Effector memory CD8-positive, alpha-beta T cell (primary cell): ENCODE data around the gene SLC9A3.
A peak's percentile ranks its signal among the peaks of the same experiment; 100 is the strongest.

Source experiments
- ATAC-seq: fragments of 150-1000 bp; cut with Tn5 transposase; replicated peaks from 2 replicates; pipeline ENCODE4 v1.10.0; 2021; ENCODE audit warnings: mild to moderate bottlenecking, moderate library complexity
- DNase-seq, 3 experiments: peaks; one replicate each; pipeline ENCODE4 v3.0.0; 2021
- H3K27ac Mint-ChIP-seq, 2 donors: one replicate each; pipeline ENCODE4 v1.8.0; 2022; ENCODE audit warnings: mild to moderate bottlenecking in 2 of 2, mixed read lengths in 2 of 2, moderate library complexity in 2 of 2
- H3K27me3 Mint-ChIP-seq, 2 donors: one replicate each; pipeline ENCODE4 v1.8.0; 2022; ENCODE audit warnings: mixed read lengths in 2 of 2
- H3K36me3 Mint-ChIP-seq: one replicate; pipeline ENCODE4 v1.8.0; 2022; ENCODE audit warnings: mild to moderate bottlenecking, moderate library complexity, mixed read lengths; ENCODE audit not compliant: insufficient read depth
- H3K4me1 Mint-ChIP-seq, 2 donors: one replicate each; pipeline ENCODE4 v1.8.0; 2022; ENCODE audit warnings: low read depth in 2 of 2, mixed read lengths in 2 of 2
- H3K4me3 Mint-ChIP-seq, 2 donors: one replicate each; pipeline ENCODE4 v1.8.0; 2022; ENCODE audit warnings: mild to moderate bottlenecking in 2 of 2, mixed read lengths in 2 of 2, moderate library complexity in 2 of 2
- H3K9me3 Mint-ChIP-seq, 2 donors: one replicate each; pipeline ENCODE4 v1.8.0; 2022; ENCODE audit warnings: mixed read lengths in 2 of 2

Gene SLC9A3

GRCh38 chr5:531101-531748 lies 7.0 kb upstream of the SLC9A3 start:
- no peak overlapping the region for H3K4me3 Mint-ChIP-seq
- ATAC-seq: no peak
- no peaks in the 10 kb centered on the region for H3K9me3 Mint-ChIP-seq
- peaks cover 15% of the 10 kb centered on the region in 2 donors for H3K4me1 Mint-ChIP-seq
- H3K36me3 Mint-ChIP-seq: peaks cover 2% of the 10 kb centered on the region
- H3K27ac Mint-ChIP-seq: no peak overlapping the region
- DNase-seq: no peak
- peaks cover 41 to 67% of the 10 kb centered on the region in 2 donors for H3K27me3 Mint-ChIP-seq

- no peaks in the 10 kb centered on the region for H3K9me3 Mint-ChIP-seq
- peaks cover 2% of the 10 kb centered on the region for H3K36me3 Mint-ChIP-seq
- ATAC-seq (peak; percentile 33), DNase-seq (no peak)
- no peak overlapping the region for H3K27ac Mint-ChIP-seq
- H3K27me3 Mint-ChIP-seq: peaks cover 48 to 71% of the 10 kb centered on the region in 2 donors
- H3K4me1 Mint-ChIP-seq: peaks cover 15 to 20% of the 10 kb centered on the region in 2 donors
- H3K4me3 Mint-ChIP-seq: no peak overlapping the region
Measured at GRCh38 chr5:530001-530955, 6.0 kb upstream of the SLC9A3 start.

GRCh38 chr5:528629-529511 lies 4.6 kb upstream of the SLC9A3 start:
- peaks cover 53 to 70% of the 10 kb centered on the region in 2 donors for H3K27me3 Mint-ChIP-seq

GRCh38 chr5:527646-528628 lies 3.7 kb upstream of the SLC9A3 start:
- Mint-ChIP-seq H3K4me1 (peaks cover 22 to 30% of the 10 kb centered on the region in 2 donors), H3K27me3 (peaks cover 59 to 77% of the 10 kb centered on the region in 2 donors), H3K4me3 (peak overlapping the region; percentile 51 to 55), H3K9me3 (no peaks in the 10 kb centered on the region), H3K36me3 (peaks cover 2% of the 10 kb centered on the region), H3K27ac (no peak overlapping the region)
- ATAC-seq (peak; percentile 36), DNase-seq (no peak)

More at GRCh38 chr5:528629-529511, 4.6 kb upstream of the SLC9A3 start:
- Mint-ChIP-seq H3K36me3 (peaks cover 2% of the 10 kb centered on the region), H3K4me3 (peak overlapping the region; percentile 27 to 65), H3K9me3 (no peaks in the 10 kb centered on the region), H3K27ac (no peak overlapping the region), H3K4me1 (peaks cover 19 to 25% of the 10 kb centered on the region in 2 donors)
- ATAC-seq: peak; percentile 24
- DNase-seq: no peak

GRCh38 chr5:526456-527088 lies 2.3 kb upstream of the SLC9A3 start:
- Mint-ChIP-seq H3K4me3 (peak overlapping the region in 1 of 2 donors; percentile 55), H3K36me3 (peaks cover 2% of the 10 kb centered on the region), H3K4me1 (peaks cover 22 to 30% of the 10 kb centered on the region in 2 donors), H3K27me3 (peaks cover 62 to 85% of the 10 kb centered on the region in 2 donors), H3K9me3 (no peaks in the 10 kb centered on the region), H3K27ac (no peak overlapping the region)
- DNase-seq (no peak), ATAC-seq (no peak)

- peaks cover 60 to 85% of the 10 kb centered on the region in 2 donors for H3K27me3 Mint-ChIP-seq
- peaks cover 22 to 30% of the 10 kb centered on the region in 2 donors for H3K4me1 Mint-ChIP-seq
- H3K4me3 Mint-ChIP-seq: peak overlapping the region; percentile 14 to 49
- H3K27ac Mint-ChIP-seq: no peak overlapping the region
- ATAC-seq (no peak), DNase-seq (no peak)
- H3K9me3 Mint-ChIP-seq: no peaks in the 10 kb centered on the region
- peaks cover 2% of the 10 kb centered on the region for H3K36me3 Mint-ChIP-seq
Measured at GRCh38 chr5:525916-526315, 1.7 kb upstream of the SLC9A3 start.

- no peaks in the 10 kb centered on the region for H3K9me3 Mint-ChIP-seq
- H3K4me3 Mint-ChIP-seq: peak overlapping the region; percentile 49 to 64
- H3K4me1 Mint-ChIP-seq: peaks cover 18 to 30% of the 10 kb centered on the region in 2 donors
- peaks cover 58 to 84% of the 10 kb centered on the region in 2 donors for H3K27me3 Mint-ChIP-seq
- DNase-seq: no peak
- no peak for ATAC-seq
- H3K36me3 Mint-ChIP-seq: peaks cover 2% of the 10 kb centered on the region
- H3K27ac Mint-ChIP-seq: no peak overlapping the region
Measured at GRCh38 chr5:524973-525761, 918 bp upstream of the SLC9A3 start.

- no peak overlapping the region for H3K4me3 Mint-ChIP-seq
Measured at GRCh38 chr5:523441-524222, 617 bp downstream of the SLC9A3 start.

GRCh38 chr5:522899-523440 lies 1.3 kb downstream of the SLC9A3 start:
- no peak for ATAC-seq
- Mint-ChIP-seq H3K4me3 (no peak overlapping the region), H3K9me3 (no peaks in the 10 kb centered on the region), H3K27ac (no peak overlapping the region), H3K27me3 (peaks cover 49 to 75% of the 10 kb centered on the region in 2 donors), H3K4me1 (peaks cover 12 to 21% of the 10 kb centered on the region in 2 donors), H3K36me3 (peaks cover 2% of the 10 kb centered on the region)
- no peak for DNase-seq

More at GRCh38 chr5:523441-524222, 617 bp downstream of the SLC9A3 start:
- peaks cover 48 to 72% of the 10 kb centered on the region in 2 donors for H3K27me3 Mint-ChIP-seq
- H3K9me3 Mint-ChIP-seq: no peaks in the 10 kb centered on the region
- peaks cover 2% of the 10 kb centered on the region for H3K36me3 Mint-ChIP-seq
- ATAC-seq (no peak), DNase-seq (no peak)
- H3K27ac Mint-ChIP-seq: no peak overlapping the region
- H3K4me1 Mint-ChIP-seq: peaks cover 12 to 21% of the 10 kb centered on the region in 2 donors

GRCh38 chr5:522116-522515 lies 2.1 kb downstream of the SLC9A3 start:
- Mint-ChIP-seq H3K36me3 (no peaks in the 10 kb centered on the region), H3K27ac (no peak overlapping the region), H3K4me3 (no peak overlapping the region), H3K9me3 (peaks cover 0 to 3% of the 10 kb centered on the region in 2 donors), H3K4me1 (peaks cover 10 to 17% of the 10 kb centered on the region in 2 donors), H3K27me3 (peaks cover 52 to 75% of the 10 kb centered on the region in 2 donors)
- DNase-seq (no peak), ATAC-seq (no peak)
